Upper lobe of left lung (tissue), 6 donors: ENCODE measurements around the gene ACTN1. TPM values are rescaled to one million over a fixed set of nuclear protein-coding genes. Genes with fewer than 3 reads are reported as not detected.
A peak's percentile ranks its signal among the peaks of the same experiment; 100 is the strongest.

Source experiments
- ATAC-seq, 2 donors: fragments of 200-7000 bp; cut with Tn5 transposase; one replicate each; pipeline ENCODE4 v1.9.1; 2022; ENCODE audit warnings: mild to moderate bottlenecking in 2 of 2, moderate library complexity in 2 of 2; ENCODE audit not compliant: low FRiP score in 2 of 2
- DNase-seq, 2 donors: peaks; one replicate each; pipeline ENCODE4 v3.0.0-alpha.2; 2019 to 2020
- H3K27ac ChIP-seq, 4 donors: fragments of 200-600 bp; sonication (generic); one replicate each; pipeline ENCODE4 v1.5.1; 2016 to 2019
- H3K27me3 ChIP-seq, 4 donors: fragments of 200-600 bp; sonication (generic); one replicate each; pipeline ENCODE4 v1.5.1; 2017 to 2019
- H3K36me3 ChIP-seq, 4 donors: fragments of 200-600 bp; sonication (generic); one replicate each; pipeline ENCODE4 v1.5.1; 2016 to 2019
- H3K4me1 ChIP-seq, 4 donors: fragments of 200-600 bp; sonication (generic); one replicate each; pipeline ENCODE4 v1.5.1; 2018 to 2019
- H3K4me3 ChIP-seq, 4 donors: fragments of 200-600 bp; sonication (generic); one replicate each; pipeline ENCODE4 v1.5.1; 2017 to 2019; ENCODE audit warnings: mild to moderate bottlenecking in 2 of 4, moderate library complexity in 1 of 4
- H3K9me3 ChIP-seq, 4 donors: fragments of 200-600 bp; sonication (generic); one replicate each; pipeline ENCODE4 v1.5.1; 2018 to 2019
- EP300 ChIP-seq, 4 donors: sonication (generic); formaldehyde crosslinking; IDR thresholded peaks; one replicate each; pipeline ENCODE4 v1.5.1; 2017; ENCODE audit warnings: antibody characterized with exemption in 4 of 4, control low read depth in 2 of 4
- POLR2A ChIP-seq, 4 donors: fragments of 450-650 bp; IDR thresholded peaks; one replicate each; pipeline ENCODE4 v1.5.1; 2016 to 2017; ENCODE audit warnings: antibody characterized with exemption in 4 of 4, mild to moderate bottlenecking in 2 of 4
- POLR2AphosphoS5 ChIP-seq, 2 donors: sonication (generic); formaldehyde crosslinking; IDR thresholded peaks; one replicate each; pipeline ENCODE4 v1.5.1; 2017; ENCODE audit warnings: antibody characterized with exemption in 2 of 2
- WGBS, 2 donors: methylation state at CpG; one replicate each; pipeline ENCODE4 v1.1.5; 2017 to 2018; 5-methylcytosine and 5-hydroxymethylcytosine counted together
- total RNA-seq, 6 donors: library from RNA; depleted of rRNA in 4 of 6; stranded (reverse); fragments of >200 nt in 4 of 6; gene quantifications; one replicate each; pipeline versions ENCODE4 v1.1.0 to v1.2.1, GENCODE V29; 2016 to 2021
- TF ChIP-seq, protein P1 (sequence below), 6 experiments: fragments of 450-650 bp in 4 of 6; fragments of 200-600 bp in 2 of 6; sonication (generic) in 2 of 6; IDR thresholded peaks; one replicate each; pipeline ENCODE4 v1.5.1; 2016 to 2019; ENCODE audit warnings: antibody characterized with exemption in 6 of 6
- donor health status: DM: no; HTN: no; CAD: no; lungs with moderate emphysema.
- donor health status: DM: no; HTN: yes; CAD: no; lungs with severe emphysema.

Gene ACTN1
- total RNA-seq, 6 donors from 2014 or later: 117 to 195 (median 157) TPM

DNA sequence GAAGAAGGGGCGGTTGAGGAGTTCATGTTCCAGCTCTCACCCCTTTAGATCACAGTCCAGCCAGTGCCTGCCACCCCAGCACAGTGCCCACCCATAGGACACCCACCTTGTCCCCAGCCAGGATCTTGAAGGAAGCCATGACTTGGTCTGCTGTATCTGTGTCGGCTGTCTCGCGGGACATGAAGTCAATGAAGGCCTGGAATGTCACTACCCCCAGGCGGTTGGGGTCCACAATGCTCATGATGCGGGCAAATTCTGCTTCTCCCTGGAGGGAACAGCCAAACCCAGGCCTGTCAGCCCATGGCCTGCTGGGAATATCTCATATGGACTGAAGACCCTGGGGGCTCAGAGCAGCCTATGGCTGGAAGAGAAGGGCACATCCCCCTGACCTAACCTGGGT lies 102.1 kb downstream of the ACTN1 start:
- no peak for DNase-seq
- WGBS, 2 donors: 95 to 100% methylated on average over 1 to 6 of the region's 6 CpGs
- H3K4me3 ChIP-seq: no peak overlapping the region
- no peaks in the 10 kb centered on the region for H3K27me3 ChIP-seq
- peaks cover 0 to 8% (median 0%) of the 10 kb centered on the region in 4 donors for H3K4me1 ChIP-seq
- TF ChIP-seq, protein P1, sequence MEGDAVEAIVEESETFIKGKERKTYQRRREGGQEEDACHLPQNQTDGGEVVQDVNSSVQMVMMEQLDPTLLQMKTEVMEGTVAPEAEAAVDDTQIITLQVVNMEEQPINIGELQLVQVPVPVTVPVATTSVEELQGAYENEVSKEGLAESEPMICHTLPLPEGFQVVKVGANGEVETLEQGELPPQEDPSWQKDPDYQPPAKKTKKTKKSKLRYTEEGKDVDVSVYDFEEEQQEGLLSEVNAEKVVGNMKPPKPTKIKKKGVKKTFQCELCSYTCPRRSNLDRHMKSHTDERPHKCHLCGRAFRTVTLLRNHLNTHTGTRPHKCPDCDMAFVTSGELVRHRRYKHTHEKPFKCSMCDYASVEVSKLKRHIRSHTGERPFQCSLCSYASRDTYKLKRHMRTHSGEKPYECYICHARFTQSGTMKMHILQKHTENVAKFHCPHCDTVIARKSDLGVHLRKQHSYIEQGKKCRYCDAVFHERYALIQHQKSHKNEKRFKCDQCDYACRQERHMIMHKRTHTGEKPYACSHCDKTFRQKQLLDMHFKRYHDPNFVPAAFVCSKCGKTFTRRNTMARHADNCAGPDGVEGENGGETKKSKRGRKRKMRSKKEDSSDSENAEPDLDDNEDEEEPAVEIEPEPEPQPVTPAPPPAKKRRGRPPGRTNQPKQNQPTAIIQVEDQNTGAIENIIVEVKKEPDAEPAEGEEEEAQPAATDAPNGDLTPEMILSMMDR (IDR thresholded peaks at IDR 0.05): no peak
- TF ChIP-seq EP300 (IDR thresholded peaks at IDR 0.05) (no peak), POLR2A (IDR thresholded peaks at IDR 0.05) (no peak), POLR2AphosphoS5 (IDR thresholded peaks at IDR 0.05) (no peak)
- no peaks in the 10 kb centered on the region for H3K9me3 ChIP-seq
- H3K27ac ChIP-seq: no peak overlapping the region
- peaks cover 21 to 99% (median 74%) of the 10 kb centered on the region in 4 donors for H3K36me3 ChIP-seq
- no peak for ATAC-seq

DNA sequence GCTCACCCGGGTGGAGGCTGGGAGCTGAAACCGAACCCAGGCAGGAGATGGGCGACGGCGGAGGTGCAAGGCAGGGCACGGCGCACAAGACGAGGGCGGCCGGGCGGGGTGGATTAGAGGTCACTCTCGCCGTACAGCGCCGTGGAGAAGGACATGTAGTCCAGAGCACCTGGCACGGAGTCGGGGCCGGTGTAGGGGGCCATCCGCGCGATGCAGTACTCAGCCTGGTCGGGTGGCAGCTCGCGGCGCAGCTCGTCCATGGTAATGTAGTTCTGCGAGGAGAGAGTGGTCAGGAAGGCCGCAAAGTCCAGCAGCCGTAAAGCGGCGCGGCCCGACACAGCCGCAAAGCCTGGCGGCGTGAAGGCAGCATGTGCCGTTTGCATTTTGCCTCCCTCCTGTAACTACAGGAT lies 104.4 kb downstream of the ACTN1 start:
- no peak for ATAC-seq
- H3K27me3 ChIP-seq: no peaks in the 10 kb centered on the region
- H3K4me3 ChIP-seq: peak overlapping the region in 1 of 4 donors; percentile 14
- H3K9me3 ChIP-seq: no peaks in the 10 kb centered on the region
- no peaks in the 10 kb centered on the region for H3K4me1 ChIP-seq
- WGBS, 2 donors: 95 to 96% methylated on average over 37 of the region's 37 CpGs
- TF ChIP-seq POLR2A (IDR thresholded peaks at IDR 0.05) (no peak), EP300 (IDR thresholded peaks at IDR 0.05) (no peak), POLR2AphosphoS5 (IDR thresholded peaks at IDR 0.05) (no peak)
- TF ChIP-seq, protein P1 (IDR thresholded peaks at IDR 0.05): no peak
- DNase-seq: peak in 1 of 2 donors; percentile 81
- H3K27ac ChIP-seq: no peak overlapping the region
- H3K36me3 ChIP-seq: peaks cover 14 to 85% (median 66%) of the 10 kb centered on the region in 4 donors

DNA sequence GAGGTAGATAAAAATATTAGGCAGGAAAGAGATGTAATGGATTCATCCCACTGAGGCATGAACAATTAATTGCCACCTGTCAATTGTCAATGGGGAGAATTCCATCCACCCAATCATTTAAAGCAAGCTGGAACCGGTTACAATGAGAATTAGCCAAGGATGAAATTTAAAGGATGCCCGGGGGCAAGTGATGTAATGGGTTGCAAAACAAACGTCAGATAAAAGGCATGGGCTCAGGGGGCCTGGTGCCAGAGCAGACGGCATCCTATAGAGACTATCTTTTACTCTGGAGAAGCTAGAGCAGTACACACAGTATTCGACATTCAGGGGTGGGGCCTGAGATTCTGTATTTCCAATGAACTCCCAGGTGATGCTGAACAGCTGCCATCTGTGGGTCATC lies 105.7 kb downstream of the ACTN1 start:
- Histone ChIP-seq H3K9me3 (no peaks in the 10 kb centered on the region), H3K4me1 (no peaks in the 10 kb centered on the region), H3K27ac (no peak overlapping the region), H3K4me3 (no peak overlapping the region), H3K36me3 (peaks cover 10 to 71% (median 52%) of the 10 kb centered on the region in 4 donors), H3K27me3 (no peaks in the 10 kb centered on the region)
- no peak for DNase-seq
- no peak for TF ChIP-seq POLR2A (IDR thresholded peaks at IDR 0.05)
- 78% methylated on average over 5 of the region's 5 CpGs for WGBS, 2 donors
- no peak for ATAC-seq

DNA sequence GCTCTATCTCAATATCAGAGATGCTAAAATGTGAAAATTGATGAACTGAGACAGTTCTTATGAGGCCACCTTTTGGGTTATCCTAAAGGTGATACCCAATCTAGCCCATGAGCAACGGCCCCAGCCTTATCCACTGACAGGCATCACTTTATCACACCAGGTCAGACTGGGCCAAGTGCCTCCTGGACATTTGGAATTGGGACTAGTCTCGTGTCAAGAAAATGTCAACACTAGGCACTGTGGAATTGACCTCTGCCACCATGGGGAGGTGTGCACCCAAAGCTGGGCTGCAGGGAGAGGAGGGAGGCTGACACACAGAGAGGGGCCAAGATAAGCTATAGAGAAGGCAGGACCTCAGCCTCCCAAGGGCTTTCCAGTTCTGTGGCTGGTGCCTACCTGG lies 107.7 kb downstream of the ACTN1 start:
- Histone ChIP-seq H3K4me1 (no peaks in the 10 kb centered on the region), H3K27me3 (no peaks in the 10 kb centered on the region), H3K4me3 (no peak overlapping the region), H3K27ac (no peak overlapping the region), H3K9me3 (no peaks in the 10 kb centered on the region), H3K36me3 (peaks cover 5 to 51% (median 37%) of the 10 kb centered on the region in 4 donors)
- DNase-seq: no peak
- no peak for ATAC-seq
- TF ChIP-seq POLR2A (IDR thresholded peaks at IDR 0.05): no peak
- TF ChIP-seq, protein P1 (IDR thresholded peaks at IDR 0.05): no peak
- TF ChIP-seq EP300 (IDR thresholded peaks at IDR 0.05): no peak
- 89 to 100% methylated on average over 2 of the region's 2 CpGs for WGBS, 2 donors

DNA sequence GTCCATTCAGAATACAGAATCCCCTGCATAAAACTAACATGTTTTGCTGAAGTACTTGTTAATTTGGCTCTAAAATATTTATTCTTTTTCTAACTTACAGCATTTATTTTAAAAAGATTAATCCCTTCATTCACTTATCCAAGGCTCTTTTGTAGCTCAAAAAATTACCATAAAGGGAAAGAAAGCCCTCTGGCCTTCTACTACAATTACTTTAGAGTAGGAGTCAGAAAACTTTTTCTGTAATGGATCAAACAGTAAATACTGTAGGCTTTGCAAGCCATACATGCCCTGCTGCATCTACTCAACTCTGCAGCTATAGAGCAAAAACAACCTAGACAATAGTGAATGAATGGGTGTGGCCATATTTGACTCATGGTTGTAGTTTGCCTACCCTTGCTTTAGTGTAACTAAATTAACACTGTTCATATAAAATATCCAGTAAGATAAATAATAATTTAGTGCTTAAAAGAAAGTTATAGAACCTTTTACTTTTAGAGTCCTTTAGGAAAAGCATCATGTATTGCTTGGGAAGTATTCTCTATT lies 112.0 kb downstream of the ACTN1 start:
- H3K27ac ChIP-seq: no peak overlapping the region
- no peak overlapping the region for H3K4me3 ChIP-seq
- peaks cover 0 to 13% (median 9%) of the 10 kb centered on the region in 4 donors for H3K9me3 ChIP-seq
- H3K4me1 ChIP-seq: no peaks in the 10 kb centered on the region
- TF ChIP-seq POLR2AphosphoS5 (IDR thresholded peaks at IDR 0.05) (no peak), POLR2A (IDR thresholded peaks at IDR 0.05) (no peak), EP300 (IDR thresholded peaks at IDR 0.05) (no peak)
- TF ChIP-seq, protein P1 (IDR thresholded peaks at IDR 0.05): no peak
- H3K36me3 ChIP-seq: peaks cover 0 to 10% (median 7%) of the 10 kb centered on the region in 4 donors
- ATAC-seq (no peak), DNase-seq (no peak)
- H3K27me3 ChIP-seq: no peaks in the 10 kb centered on the region
